Smooth muscle cell (in vitro differentiated cells): ENCODE data around the gene S100A4. TPM values are rescaled to one million over a fixed set of nuclear protein-coding genes. Genes with fewer than 3 reads are reported as not detected.

ENCODE experiments used
- DNase-seq: peaks from one replicate; lab custom pipeline; 2025; ENCODE audit not compliant: unreplicated experiment; lab: John Stamatoyannopoulos, UW
- H2AFZ ChIP-seq: fragments of 200-600 bp; sonication (generic); 2 replicates; pipeline ENCODE4 v1.6.0; 2016; ENCODE audit warnings: antibody characterized with exemption, low read depth, mild to moderate bottlenecking
- H3F3A ChIP-seq: fragments of 200-600 bp; sonication (generic); 2 replicates; pipeline ENCODE4 v1.6.0; 2017; ENCODE audit warnings: antibody characterized with exemption, low read depth
- H3K27ac ChIP-seq: fragments of 200-600 bp; sonication (generic); 2 replicates; pipeline ENCODE4 v1.5.1; 2016; ENCODE audit warnings: low read depth, mild to moderate bottlenecking
- H3K27me3 ChIP-seq: fragments of 200-600 bp; sonication (generic); 2 replicates; pipeline ENCODE4 v1.6.1; 2016; ENCODE audit warnings: low read depth, mild to moderate bottlenecking
- H3K36me3 ChIP-seq: fragments of 200-600 bp; sonication (generic); 2 replicates; pipeline ENCODE4 v1.5.1; 2016; ENCODE audit warnings: low read depth
- H3K4me1 ChIP-seq: fragments of 200-600 bp; sonication (generic); 2 replicates; pipeline ENCODE4 v1.5.1; 2016; ENCODE audit warnings: low read depth
- H3K4me2 ChIP-seq: fragments of 200-600 bp; sonication (generic); 2 replicates; pipeline ENCODE4 v1.6.0; 2016; ENCODE audit warnings: mild to moderate bottlenecking
- H3K4me3 ChIP-seq: fragments of 200-600 bp; sonication (generic); 2 replicates; pipeline ENCODE4 v1.5.1; 2016; ENCODE audit warnings: mild to moderate bottlenecking
- H3K79me2 ChIP-seq: fragments of 200-600 bp; sonication (generic); 2 replicates; pipeline ENCODE4 v1.6.0; 2016; ENCODE audit warnings: low read depth, mild to moderate bottlenecking
- H3K9ac ChIP-seq: fragments of 200-600 bp; sonication (generic); 2 replicates; pipeline ENCODE4 v1.6.0; 2016; ENCODE audit warnings: low read depth
- H3K9me3 ChIP-seq: fragments of 200-600 bp; sonication (generic); replicated peaks from 2 replicates; pipeline ENCODE4 v1.5.1; 2016; ENCODE audit warnings: low read depth
- H4K20me1 ChIP-seq: fragments of 200-600 bp; sonication (generic); 2 replicates; pipeline ENCODE4 v1.6.0; 2016; ENCODE audit warnings: low read depth
- WGBS: methylation state at CpG from one replicate; pipeline ENCODE4 v1.1.7; 2016; ENCODE audit warnings: low lambda C conversion rate; 5-methylcytosine and 5-hydroxymethylcytosine counted together
- polyA plus RNA-seq: library from polyadenylated mRNA; unstranded; fragments of >200 nt; fragmentation: Nextera tagmentation; extraction: Ambion mirVana; gene quantifications from 2 replicates; pipeline ENCODE4 v1.2.1, GENCODE V29; 2016
- total RNA-seq: library from RNA; depleted of rRNA; stranded (reverse); fragments of >200 nt; gene quantifications from 2 replicates; pipeline ENCODE4 v1.2.3, GENCODE V29; 2014
- TF ChIP-seq, protein P1 (sequence below): fragments of 200-600 bp; sonication (generic); IDR thresholded peaks from 2 replicates; pipeline ENCODE4 v1.5.1; 2017; ENCODE audit warnings: borderline replicate concordance, mild to moderate bottlenecking, antibody characterized with exemption; ENCODE audit not compliant: insufficient read depth, poor library complexity, severe bottlenecking

S100A4 gene
- total and polyA plus RNA-seq, 2 experiments from 2014 or later, result 1,222 to 1,802 TPM

DNA sequence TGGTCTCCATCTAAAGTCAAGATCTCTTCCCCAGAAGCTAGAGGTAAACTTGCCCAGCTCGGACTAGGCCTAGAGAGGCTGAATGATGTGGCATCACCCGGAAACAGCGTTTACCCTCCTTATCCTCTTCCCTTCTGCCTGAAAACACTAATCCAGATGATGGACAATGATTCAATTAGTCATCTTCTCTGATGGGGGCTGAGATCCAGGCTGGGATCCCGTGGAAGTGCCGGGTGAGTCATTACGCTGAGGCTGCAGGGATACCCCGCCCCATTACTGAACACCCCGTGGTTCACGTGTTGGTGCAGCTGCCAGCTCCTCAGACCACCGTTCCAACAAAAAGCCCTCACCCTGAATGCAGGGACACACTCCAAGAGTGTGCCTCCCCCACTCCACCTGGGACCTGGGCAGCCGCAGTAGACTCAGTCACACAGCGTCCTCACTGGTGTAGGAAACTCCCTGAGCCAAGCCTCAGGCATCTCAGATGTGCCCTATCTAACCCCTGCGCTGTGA lies 11.9 kb downstream of the S100A4 start:
- Histone ChIP-seq H3K9ac (peak overlapping the region; percentile 86), H3K9me3 (no peaks in the 10 kb centered on the region), H3K27me3 (no peaks in the 10 kb centered on the region), H3K4me2 (peak overlapping the region; percentile 88), H3K27ac (peak overlapping the region; percentile 93), H3K36me3 (no peaks in the 10 kb centered on the region), H3K79me2 (peaks cover 10% of the 10 kb centered on the region), H4K20me1 (peaks cover 6% of the 10 kb centered on the region), H3K4me1 (peaks cover 16% of the 10 kb centered on the region), H3K4me3 (peak overlapping the region; percentile 61), H3F3A (peaks cover 16% of the 10 kb centered on the region), H2AFZ (no peak overlapping the region)
- WGBS, result 24% methylated on average over 13 of the region's 13 CpGs
- TF ChIP-seq, protein P1, sequence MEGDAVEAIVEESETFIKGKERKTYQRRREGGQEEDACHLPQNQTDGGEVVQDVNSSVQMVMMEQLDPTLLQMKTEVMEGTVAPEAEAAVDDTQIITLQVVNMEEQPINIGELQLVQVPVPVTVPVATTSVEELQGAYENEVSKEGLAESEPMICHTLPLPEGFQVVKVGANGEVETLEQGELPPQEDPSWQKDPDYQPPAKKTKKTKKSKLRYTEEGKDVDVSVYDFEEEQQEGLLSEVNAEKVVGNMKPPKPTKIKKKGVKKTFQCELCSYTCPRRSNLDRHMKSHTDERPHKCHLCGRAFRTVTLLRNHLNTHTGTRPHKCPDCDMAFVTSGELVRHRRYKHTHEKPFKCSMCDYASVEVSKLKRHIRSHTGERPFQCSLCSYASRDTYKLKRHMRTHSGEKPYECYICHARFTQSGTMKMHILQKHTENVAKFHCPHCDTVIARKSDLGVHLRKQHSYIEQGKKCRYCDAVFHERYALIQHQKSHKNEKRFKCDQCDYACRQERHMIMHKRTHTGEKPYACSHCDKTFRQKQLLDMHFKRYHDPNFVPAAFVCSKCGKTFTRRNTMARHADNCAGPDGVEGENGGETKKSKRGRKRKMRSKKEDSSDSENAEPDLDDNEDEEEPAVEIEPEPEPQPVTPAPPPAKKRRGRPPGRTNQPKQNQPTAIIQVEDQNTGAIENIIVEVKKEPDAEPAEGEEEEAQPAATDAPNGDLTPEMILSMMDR, result no peak
- peak; percentile 48 for DNase-seq

DNA sequence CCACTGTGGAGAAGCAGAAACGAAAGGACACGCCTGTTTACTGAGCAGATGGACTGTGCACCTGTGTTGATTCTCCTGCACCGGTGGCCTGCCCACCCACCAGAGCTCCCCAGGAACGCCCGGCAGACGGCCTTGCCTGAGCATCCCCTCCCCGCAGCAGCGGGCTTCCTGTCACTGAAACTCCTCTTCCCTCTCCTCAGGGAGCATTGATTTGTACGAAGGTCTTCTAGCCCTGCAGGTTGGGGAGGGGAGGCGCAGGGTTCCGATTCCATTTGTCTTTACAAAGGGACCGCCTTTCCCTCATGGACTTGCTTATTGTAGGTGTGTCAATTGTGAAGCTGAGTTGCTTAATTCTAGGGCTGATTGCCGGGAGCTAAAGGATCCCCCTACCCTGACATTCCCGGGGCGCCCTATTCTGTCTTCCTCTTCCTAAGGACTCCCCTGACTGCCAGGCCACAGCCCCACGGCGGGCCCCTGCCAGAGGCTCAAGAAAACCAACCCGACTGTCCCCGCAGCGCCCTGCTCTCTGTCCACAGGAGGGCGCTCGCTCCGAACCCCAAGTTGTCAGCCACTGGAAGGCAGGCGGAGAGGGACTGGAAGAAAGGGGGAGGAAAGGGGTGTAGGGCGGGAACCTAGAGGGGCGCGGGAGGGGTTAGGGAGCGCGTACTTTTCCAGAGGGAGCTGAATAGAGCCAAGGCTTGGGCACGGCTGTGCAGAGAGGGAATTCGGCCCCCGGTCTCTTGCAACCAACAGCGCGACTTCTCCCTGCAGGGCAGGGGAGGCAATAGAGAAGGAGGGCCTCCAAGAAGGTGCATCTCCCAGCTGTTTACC lies 12.6 kb downstream of the S100A4 start:
- Histone ChIP-seq H2AFZ (peak overlapping the region; percentile 41), H3K9me3 (no peaks in the 10 kb centered on the region), H3K4me3 (peak overlapping the region; percentile 61), H3K27me3 (no peaks in the 10 kb centered on the region), H3K79me2 (peaks cover 10% of the 10 kb centered on the region), H3K36me3 (no peaks in the 10 kb centered on the region), H3F3A (peaks cover 13% of the 10 kb centered on the region), H3K4me1 (peaks cover 10% of the 10 kb centered on the region), H3K27ac (peak overlapping the region; percentile 93), H3K4me2 (peak overlapping the region; percentile 88), H3K9ac (peak overlapping the region; percentile 86), H4K20me1 (peaks cover 6% of the 10 kb centered on the region)
- peak; percentile 80 for DNase-seq
- TF ChIP-seq, protein P1, result peak; percentile 94
- WGBS, result 24% methylated on average over 34 of the region's 34 CpGs

DNA sequence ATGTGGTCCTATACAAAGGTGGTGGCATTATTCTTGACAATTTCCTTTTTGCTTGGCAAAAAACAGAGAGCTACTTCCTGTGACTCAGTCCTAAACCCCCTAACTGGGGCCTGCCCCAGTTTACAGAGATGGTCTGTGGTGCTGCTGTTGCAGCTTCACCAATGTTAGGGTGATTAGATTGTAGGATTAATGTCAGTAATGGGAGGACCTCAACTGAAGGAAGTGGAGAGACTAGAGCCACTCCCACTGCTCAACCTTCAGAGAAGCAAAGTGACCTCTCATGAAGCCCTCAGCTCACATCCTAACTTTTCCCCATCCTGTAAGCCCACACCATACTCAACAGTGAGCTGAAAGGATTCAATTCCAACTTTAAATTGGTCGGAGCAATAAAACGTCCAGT lies 13.4 kb downstream of the S100A4 start:
- Histone ChIP-seq H3K4me2 (no peak overlapping the region), H3K9ac (no peak overlapping the region), H4K20me1 (peaks cover 6% of the 10 kb centered on the region), H3K27ac (no peak overlapping the region), H3K36me3 (no peaks in the 10 kb centered on the region), H3K79me2 (peaks cover 10% of the 10 kb centered on the region), H3K27me3 (no peaks in the 10 kb centered on the region), H2AFZ (no peak overlapping the region), H3F3A (peaks cover 13% of the 10 kb centered on the region), H3K4me3 (no peak overlapping the region), H3K4me1 (peaks cover 10% of the 10 kb centered on the region), H3K9me3 (no peaks in the 10 kb centered on the region)
- no peak for DNase-seq
- TF ChIP-seq, protein P1, result no peak
- WGBS, result 94% methylated on average over 2 of the region's 2 CpGs
